K562 (cell line): ENCODE data around the gene ADCY5.

Source experiments
- CBX8 ChIP-seq: fragments of 200-600 bp; sonication (generic); IDR thresholded peaks from 2 replicates; pipeline ENCODE4 v1.6.1; 2012; ENCODE audit warnings: borderline replicate concordance, mixed run types, low read depth, mild to moderate bottlenecking, moderate library complexity, mixed read lengths, low read length, control low read depth, inconsistent platforms; ENCODE audit not compliant: poor library complexity, severe bottlenecking; ENCODE audit errors: extremely low read depth
- CTCF ChIP-seq, 3 experiments: IDR thresholded peaks in 2 of 3; conservative IDR thresholded peaks in 1 of 3; 2 replicates each; pipeline ENCODE4 v1.5.1; 2011 to 2012; ENCODE audit warnings: low read length in 3 of 3, mild to moderate bottlenecking in 3 of 3, control low read depth in 2 of 3, improper control_type of control experiment in 1 of 3, inconsistent platforms in 1 of 3, low read depth in 1 of 3, mixed read lengths in 1 of 3, moderate library complexity in 1 of 3; ENCODE audit not compliant: insufficient read depth in 2 of 3
- HNRNPUL1 ChIP-seq: fragments of 200-400 bp; formaldehyde crosslinking; IDR thresholded peaks from 2 replicates; pipeline ENCODE4 v1.6.1; 2017; ENCODE audit warnings: low read length
- ILF3 ChIP-seq: fragments of 450-650 bp; IDR thresholded peaks from 2 replicates; pipeline ENCODE4 v1.6.1; 2018; ENCODE audit warnings: antibody characterized with exemption, mild to moderate bottlenecking, moderate library complexity, borderline replicate concordance
- MYC ChIP-seq, 2 experiments: fragments of 250-450 bp in 1 of 2; sonication (Bioruptor Pico) in 1 of 2; IDR thresholded peaks; 2 replicates each; pipeline versions ENCODE4 v1.5.1 to v1.6.1; 2012 to 2021; ENCODE audit warnings: low read depth in 2 of 2, borderline replicate concordance in 1 of 2, improper control_type of control experiment in 1 of 2, low read length in 1 of 2, mild to moderate bottlenecking in 1 of 2, moderate library complexity in 1 of 2
- NBN ChIP-seq: fragments of 450-650 bp; IDR thresholded peaks from 2 replicates; pipeline ENCODE4 v1.6.1; 2016; ENCODE audit warnings: low read depth, mild to moderate bottlenecking
- RBM17 ChIP-seq: fragments of 200-400 bp; formaldehyde crosslinking; IDR thresholded peaks from 2 replicates; pipeline ENCODE4 v1.6.1; 2017; ENCODE audit warnings: low read depth, mild to moderate bottlenecking, low read length, borderline replicate concordance
- TAF15 ChIP-seq: fragments of 200-400 bp; formaldehyde crosslinking; IDR thresholded peaks from 2 replicates; pipeline ENCODE4 v1.6.1; 2017; ENCODE audit warnings: mild to moderate bottlenecking, low read depth, low read length, moderate library complexity
- TCF7L2 ChIP-seq: fragments of 150-350 bp; IDR thresholded peaks from 2 replicates; pipeline ENCODE4 v1.6.1; 2016; ENCODE audit warnings: low read depth, mild to moderate bottlenecking, low read length, moderate library complexity
- THRAP3 ChIP-seq: fragments of 450-650 bp; IDR thresholded peaks from 2 replicates; pipeline ENCODE4 v1.6.1; 2016; ENCODE audit warnings: mild to moderate bottlenecking, inconsistent platforms, borderline replicate concordance
- ZNF274 ChIP-seq: IDR thresholded peaks from 2 replicates; pipeline ENCODE4 v1.6.1; 2011; ENCODE audit warnings: low read depth, mild to moderate bottlenecking, low read length, moderate library complexity, borderline replicate concordance

GRCh38 chr3:123485551-123485950 is 36.7 kb upstream of the ADCY5 start:
- TF ChIP-seq HNRNPUL1 (no peak), ZNF274 (no peak), MYC (IDR thresholded peaks at IDR 0.05; ENCODE audit: low read depth, low read length) (no peak), MYC (CRISPR knock-in tag; IDR thresholded peaks at IDR 0.05; ENCODE audit: borderline replicate concordance, low read depth) (no peak), CTCF (IDR thresholded peaks at IDR 0.05 in 2 of 3, conservative IDR thresholded peaks at IDR 0.05 in 1 of 3; ENCODE audit: insufficient read depth in 2 of 3, low read depth in 1 of 3, low read length in 3 of 3) (no peak), NBN (no peak), THRAP3 (no peak), ILF3 (no peak), CBX8 (no peak), RBM17 (no peak), TCF7L2 (no peak), TAF15 (no peak)
